ENCODE data around the gene NRXN3. TPM values are rescaled to one million over a fixed set of nuclear protein-coding genes. Genes with fewer than 3 reads are reported as not detected.

NRXN3 gene
- polyA plus RNA-seq, 1 donor from 2014 or later = 110 TPM

GRCh38 chr14:79581912-79582576 is 1411.9 kb downstream of the NRXN3 start:
- Histone ChIP-seq H3K79me2 (replicated peaks; ENCODE audit: insufficient read depth, low read length) (no peaks in the 10 kb centered on the region), H3K27ac (ENCODE audit: low read length) (no peak overlapping the region), H3K27me3 (ENCODE audit: insufficient read depth, low read depth, low read length) (no peaks in the 10 kb centered on the region), H4K20me1 (ENCODE audit: insufficient read depth) (no peaks in the 10 kb centered on the region), H3K4me2 (ENCODE audit: low read length) (no peak overlapping the region), H3K9ac (ENCODE audit: low read length) (no peak overlapping the region), H3K36me3 (ENCODE audit: insufficient read depth, low read length) (peaks cover 4% of the 10 kb centered on the region), H3K9me3 (ENCODE audit: low read length) (no peaks in the 10 kb centered on the region), H3K9me2 (ENCODE audit: insufficient read depth, low read length) (no peaks in the 10 kb centered on the region), H3K4me3 (ENCODE audit: low read length) (no peak overlapping the region), H3F3A (ENCODE audit: insufficient read depth, low read length, poor library complexity, severe bottlenecking) (no peaks in the 10 kb centered on the region), H2AFZ (ENCODE audit: low read depth, low read length) (no peak overlapping the region)
- TF ChIP-seq, protein P1, sequence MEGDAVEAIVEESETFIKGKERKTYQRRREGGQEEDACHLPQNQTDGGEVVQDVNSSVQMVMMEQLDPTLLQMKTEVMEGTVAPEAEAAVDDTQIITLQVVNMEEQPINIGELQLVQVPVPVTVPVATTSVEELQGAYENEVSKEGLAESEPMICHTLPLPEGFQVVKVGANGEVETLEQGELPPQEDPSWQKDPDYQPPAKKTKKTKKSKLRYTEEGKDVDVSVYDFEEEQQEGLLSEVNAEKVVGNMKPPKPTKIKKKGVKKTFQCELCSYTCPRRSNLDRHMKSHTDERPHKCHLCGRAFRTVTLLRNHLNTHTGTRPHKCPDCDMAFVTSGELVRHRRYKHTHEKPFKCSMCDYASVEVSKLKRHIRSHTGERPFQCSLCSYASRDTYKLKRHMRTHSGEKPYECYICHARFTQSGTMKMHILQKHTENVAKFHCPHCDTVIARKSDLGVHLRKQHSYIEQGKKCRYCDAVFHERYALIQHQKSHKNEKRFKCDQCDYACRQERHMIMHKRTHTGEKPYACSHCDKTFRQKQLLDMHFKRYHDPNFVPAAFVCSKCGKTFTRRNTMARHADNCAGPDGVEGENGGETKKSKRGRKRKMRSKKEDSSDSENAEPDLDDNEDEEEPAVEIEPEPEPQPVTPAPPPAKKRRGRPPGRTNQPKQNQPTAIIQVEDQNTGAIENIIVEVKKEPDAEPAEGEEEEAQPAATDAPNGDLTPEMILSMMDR (IDR thresholded peaks at IDR 0.05; ENCODE audit: poor library complexity, severe bottlenecking) = no peak
- TF ChIP-seq MXI1 (conservative IDR thresholded peaks at IDR 0.05; ENCODE audit: poor library complexity, severe bottlenecking) (no peak), EP300 (conservative IDR thresholded peaks at IDR 0.05; ENCODE audit: poor library complexity, severe bottlenecking) (no peak), RAD21 (conservative IDR thresholded peaks at IDR 0.05) (no peak), SMC3 (conservative IDR thresholded peaks at IDR 0.05; ENCODE audit: poor library complexity) (no peak), TAF1 (IDR thresholded peaks at IDR 0.05; ENCODE audit: low read depth) (no peak), REST (IDR thresholded peaks at IDR 0.05; ENCODE audit: borderline replicate concordance) (no peak), EZH2 (IDR thresholded peaks at IDR 0.05; ENCODE audit: borderline replicate concordance, insufficient read depth, low read length, poor library complexity, severe bottlenecking) (no peak), POLR2AphosphoS5 (IDR thresholded peaks at IDR 0.05) (no peak)

DNA sequence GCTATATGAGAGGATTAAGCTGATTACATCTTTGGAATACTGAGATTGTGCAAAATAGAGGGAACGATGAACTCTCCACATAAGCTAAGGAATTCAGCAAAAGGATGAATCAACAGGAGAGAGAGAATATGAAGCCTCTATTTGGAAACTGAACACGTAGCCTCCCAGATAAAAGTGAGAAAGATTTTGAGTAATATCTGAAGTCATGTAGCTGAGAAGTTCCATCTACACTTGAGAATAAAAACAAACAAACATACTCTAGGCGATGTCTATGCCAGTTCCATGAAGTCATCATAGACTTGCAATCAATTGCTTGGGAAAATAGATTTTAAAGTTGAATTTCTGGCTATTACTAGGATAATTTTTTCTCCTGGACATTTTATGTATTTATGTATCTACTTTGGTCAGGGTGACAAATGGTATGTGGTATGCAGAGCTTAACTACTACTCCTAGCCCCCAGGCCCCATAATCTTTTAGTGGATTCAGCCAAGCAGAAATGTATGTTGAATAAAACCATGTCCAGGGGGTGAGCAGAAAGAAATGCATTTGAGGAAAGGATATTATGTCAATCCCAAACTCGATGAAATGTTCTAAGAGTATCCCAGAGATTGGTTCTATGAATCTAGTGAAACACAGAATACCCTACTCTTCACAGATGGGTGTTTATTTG is 1413.7 kb downstream of the NRXN3 start:
- no peaks in the 10 kb centered on the region for H4K20me1 ChIP-seq (ENCODE audit: insufficient read depth)
- no peak overlapping the region for H3K4me3 ChIP-seq (ENCODE audit: low read length)
- no peak overlapping the region for H3K4me2 ChIP-seq (ENCODE audit: low read length)
- no peaks in the 10 kb centered on the region for H3K27me3 ChIP-seq (ENCODE audit: insufficient read depth, low read depth, low read length)
- H3K79me2 ChIP-seq (replicated peaks; ENCODE audit: insufficient read depth, low read length) = no peaks in the 10 kb centered on the region
- H3K9me3 ChIP-seq (ENCODE audit: low read length) = no peaks in the 10 kb centered on the region
- no peak overlapping the region for H3K27ac ChIP-seq (ENCODE audit: low read length)
- peaks cover 4% of the 10 kb centered on the region for H3K36me3 ChIP-seq (ENCODE audit: insufficient read depth, low read length)
- H3F3A ChIP-seq (ENCODE audit: insufficient read depth, low read length, poor library complexity, severe bottlenecking) = peaks cover 3% of the 10 kb centered on the region
- H2AFZ ChIP-seq (ENCODE audit: low read depth, low read length) = no peak overlapping the region
- H3K9ac ChIP-seq (ENCODE audit: low read length) = no peak overlapping the region
- TF ChIP-seq RAD21 (conservative IDR thresholded peaks at IDR 0.05) = no peak
- TF ChIP-seq MXI1 (conservative IDR thresholded peaks at IDR 0.05; ENCODE audit: poor library complexity, severe bottlenecking) = no peak
- TF ChIP-seq EZH2 (IDR thresholded peaks at IDR 0.05; ENCODE audit: borderline replicate concordance, insufficient read depth, low read length, poor library complexity, severe bottlenecking) = no peak
- no peak for TF ChIP-seq POLR2AphosphoS5 (IDR thresholded peaks at IDR 0.05)
- TF ChIP-seq SMC3 (conservative IDR thresholded peaks at IDR 0.05; ENCODE audit: poor library complexity) = no peak
- H3K9me2 ChIP-seq (ENCODE audit: insufficient read depth, low read length) = no peaks in the 10 kb centered on the region
